HCT116 (cell line): ENCODE data around the gene ARRDC1. TPM values are rescaled to one million over a fixed set of nuclear protein-coding genes. Genes with fewer than 3 reads are reported as not detected.

Experiments used
- ATAC-seq: fragments of 200-7000 bp; cut with Tn5 transposase; 2 replicates; pipeline ENCODE4 v1.9.1; 2020; ENCODE audit warnings: mild to moderate bottlenecking, moderate library complexity
- BruUV-seq: library from RNA; stranded (reverse); fragments of 400-500 nt; replicated peaks from 2 replicates; lab custom pipeline; 2021; lab: Mats Ljungman, UMichigan
- CTCF ChIA-PET: fragments of 300-600 bp; sonication (Branson Sonifier 250); formaldehyde crosslinking; loops from one replicate; lab custom pipeline; 2021; ENCODE audit warnings: antibody characterized with exemption; lab: Charles Lee
- POLR2A ChIA-PET: fragments of 300-600, 350-600 bp; sonication (Branson Sonifier 250); formaldehyde crosslinking; loops from one replicate; lab custom pipeline; 2021; ENCODE audit warnings: antibody characterized with exemption; lab: Charles Lee
- RAD21 ChIA-PET, 2 experiments: fragments of 300-600 bp; sonication (Branson Sonifier 250); formaldehyde crosslinking; loops; one replicate each; lab custom pipeline; 2023; ENCODE audit warnings: low total read pairs in 2 of 2; ENCODE audit not compliant: uncharacterized antibody in 2 of 2, unreplicated experiment in 2 of 2, low non-redundant PET in 1 of 2; lab: Charles Lee
- DNase-seq: peaks from one replicate; pipeline ENCODE4 v3.0.0-alpha.2; 2010; ENCODE audit warnings: low read depth, low spot score
- H2AFZ ChIP-seq: fragments of 200-600 bp; shearing (Covaris generic), sonication (generic); 2 replicates; pipeline ENCODE4 v1.6.1; 2017; ENCODE audit warnings: low read depth, mixed run types, mixed read lengths, antibody characterized with exemption, low read length; ENCODE audit not compliant: poor library complexity, severe bottlenecking
- H3K27ac ChIP-seq: 2 replicates; pipeline ENCODE4 v1.5.1; 2012; ENCODE audit warnings: low read depth, low read length
- H3K27me3 ChIP-seq: fragments of 200-600 bp; sonication (generic); 2 replicates; pipeline ENCODE4 v1.6.1; 2016; ENCODE audit warnings: mixed run types, low read length, mixed read lengths; ENCODE audit not compliant: insufficient read depth
- H3K36me3 ChIP-seq, 2 experiments: fragments of 200-500 bp in 1 of 2; fragments of 200-600 bp in 1 of 2; sonication (Bioruptor generic) in 1 of 2; sonication (generic) in 1 of 2; 2 replicates each; pipeline versions ENCODE4 v1.5.1 to v1.6.1; 2014 to 2016; ENCODE audit warnings: low read length in 2 of 2, inconsistent platforms in 1 of 2, mixed read lengths in 1 of 2, mixed run types in 1 of 2; ENCODE audit not compliant: insufficient read depth in 2 of 2, control insufficient read depth in 1 of 2
- H3K4me1 ChIP-seq, 2 experiments: fragments of 200-600 bp in 1 of 2; sonication (generic) in 1 of 2; 2 replicates each; pipeline versions ENCODE4 v1.5.1 to v1.6.1; 2012 to 2017; ENCODE audit warnings: low read length in 2 of 2, inconsistent platforms in 1 of 2, mild to moderate bottlenecking in 1 of 2, mixed read lengths in 1 of 2, mixed run types in 1 of 2, moderate library complexity in 1 of 2; ENCODE audit not compliant: insufficient read depth in 2 of 2, control insufficient read depth in 1 of 2
- H3K4me2 ChIP-seq: fragments of 200-600 bp; sonication (generic); 2 replicates; pipeline ENCODE4 v1.6.1; 2017; ENCODE audit warnings: mixed run types, low read length, mixed read lengths
- H3K4me3 ChIP-seq, 2 experiments: fragments of 200-600 bp in 1 of 2; sonication (generic) in 1 of 2; replicated peaks in 1 of 2; 2 replicates each; pipeline ENCODE4 v1.5.1; 2011 to 2016; ENCODE audit warnings: low read length in 2 of 2, control low read depth in 1 of 2, low read depth in 1 of 2, mild to moderate bottlenecking in 1 of 2, mixed read lengths in 1 of 2, mixed run types in 1 of 2
- H3K79me2 ChIP-seq: fragments of 200-600 bp; sonication (generic); 2 replicates; pipeline ENCODE4 v1.6.1; 2017; ENCODE audit warnings: mild to moderate bottlenecking, mixed run types, low read length, moderate library complexity, mixed read lengths; ENCODE audit not compliant: insufficient read depth
- H3K9ac ChIP-seq: fragments of 200-600 bp; sonication (generic); 2 replicates; pipeline ENCODE4 v1.6.1; 2016; ENCODE audit warnings: low read length, mixed read lengths
- H3K9me2 ChIP-seq: fragments of 200-600 bp; sonication (generic), shearing (Covaris generic); 2 replicates; pipeline ENCODE4 v1.6.1; 2017; ENCODE audit warnings: mixed run types, mild to moderate bottlenecking, moderate library complexity; ENCODE audit not compliant: insufficient read depth
- H3K9me3 ChIP-seq, 2 experiments: fragments of 200-500 bp in 1 of 2; fragments of 200-600 bp in 1 of 2; sonication (Bioruptor generic) in 1 of 2; sonication (generic) in 1 of 2; 2 replicates each; pipeline ENCODE4 v1.6.1; 2014 to 2017; ENCODE audit warnings: low read length in 2 of 2, mixed read lengths in 2 of 2, inconsistent platforms in 1 of 2, low read depth in 1 of 2, mild to moderate bottlenecking in 1 of 2, mixed run types in 1 of 2, moderate library complexity in 1 of 2; ENCODE audit not compliant: control insufficient read depth in 1 of 2, insufficient read depth in 1 of 2
- H4K20me1 ChIP-seq: fragments of 200-600 bp; sonication (generic), shearing (Covaris generic); 2 replicates; pipeline ENCODE4 v1.6.1; 2017; ENCODE audit warnings: mixed run types, mild to moderate bottlenecking, moderate library complexity; ENCODE audit not compliant: insufficient read depth
- ATF3 ChIP-seq: IDR thresholded peaks from 2 replicates; pipeline ENCODE4 v1.6.1; 2012
- CBX3 ChIP-seq: IDR thresholded peaks from 2 replicates; pipeline ENCODE4 v1.6.1; 2012; ENCODE audit warnings: low read depth
- CEBPB ChIP-seq: IDR thresholded peaks from 2 replicates; pipeline ENCODE4 v1.6.1; 2012; ENCODE audit warnings: low read depth
- CTCF ChIP-seq, 3 experiments: fragments of 200-600 bp in 1 of 3; sonication (generic) in 1 of 3; IDR thresholded peaks in 2 of 3; conservative IDR thresholded peaks in 1 of 3; 2 replicates each; pipeline ENCODE4 v1.5.1; 2012 to 2017; ENCODE audit warnings: low read depth in 2 of 3, low read length in 2 of 3, antibody characterized with exemption in 1 of 3, borderline replicate concordance in 1 of 3, control low read depth in 1 of 3, mild to moderate bottlenecking in 1 of 3, mixed read lengths in 1 of 3, mixed run types in 1 of 3, moderate library complexity in 1 of 3; ENCODE audit not compliant: insufficient read depth in 1 of 3
- EGR1 ChIP-seq: IDR thresholded peaks from 2 replicates; pipeline ENCODE4 v1.6.1; 2012; ENCODE audit warnings: low read depth
- ELF1 ChIP-seq: IDR thresholded peaks from 2 replicates; pipeline ENCODE4 v1.6.1; 2012; ENCODE audit warnings: low read depth, borderline replicate concordance
- EZH2phosphoT487 ChIP-seq: fragments of 200-600 bp; IDR thresholded peaks from 2 replicates; pipeline ENCODE4 v1.6.1; 2018; ENCODE audit warnings: antibody characterized with exemption, borderline replicate concordance
- POLR2AphosphoS5 ChIP-seq: IDR thresholded peaks from 2 replicates; pipeline ENCODE4 v1.6.1; 2011; ENCODE audit warnings: mild to moderate bottlenecking, low read depth, low read length, moderate library complexity
- REST ChIP-seq: IDR thresholded peaks from 2 replicates; pipeline ENCODE4 v1.6.1; 2012; ENCODE audit warnings: low read depth
- SRF ChIP-seq: IDR thresholded peaks from 2 replicates; pipeline ENCODE4 v1.6.1; 2012; ENCODE audit warnings: low read depth
- YY1 ChIP-seq: IDR thresholded peaks from 2 replicates; pipeline ENCODE4 v1.6.1; 2011; ENCODE audit warnings: low read length, low read depth, moderate library complexity, mild to moderate bottlenecking; ENCODE audit not compliant: insufficient replicate concordance; ENCODE audit errors: extremely low read depth
- ZNF274 ChIP-seq: fragments of 200-500 bp; sonication (Bioruptor generic); IDR thresholded peaks from 2 replicates; pipeline ENCODE4 v1.6.1; 2014; ENCODE audit warnings: mild to moderate bottlenecking, low read depth, low read length, inconsistent platforms
- intact Hi-C: fragments of 100-400 bp; cut with micrococcal nuclease; formaldehyde crosslinking; loops from 2 replicates; pipeline ENCODE4 v1.10.0; 2022
- total RNA-seq: library from RNA; stranded (reverse); gene quantifications from one replicate; pipeline ENCODE4 v1.2.1, GENCODE V29; 2021; ENCODE audit not compliant: unreplicated experiment

The ARRDC1 gene
- total RNA-seq, 1 experiment from 2014 or later = 82.8 TPM

GRCh38 chr9:137614631-137615386 lies 9.3 kb downstream of the ARRDC1 start:
- intact Hi-C loops = loop anchor here (5.0 kb wide), 1 partner anchor 38 kb away; the partner anchor contains the start of gene DPH7
- ATAC-seq (no peak), DNase-seq (no peak)
- no TSS peak for BruUV-seq
- no peak overlapping the region for H2AFZ ChIP-seq
- H3K9me2 ChIP-seq = no peaks in the 10 kb centered on the region
- H3K27me3 ChIP-seq = no peaks in the 10 kb centered on the region
- POLR2A ChIA-PET = interaction anchor here (1.1 kb wide), 1 partner anchor 10 kb away, joined by 4 read pairs; the partner anchor contains the start of gene ARRDC1
- H3K4me1 ChIP-seq = peaks cover 38 to 57% of the 10 kb centered on the region in 2 experiments
- H3K36me3 ChIP-seq = peaks cover 2 to 26% of the 10 kb centered on the region in 2 experiments; a peak in 2 of 4 replicates
- no peak overlapping the region for H3K4me2 ChIP-seq
- H4K20me1 ChIP-seq = no peaks in the 10 kb centered on the region
- no peak overlapping the region for H3K4me3 ChIP-seq
- TF ChIP-seq CTCF (IDR thresholded peaks at IDR 0.05 in 2 of 3, conservative IDR thresholded peaks at IDR 0.05 in 1 of 3; ENCODE audit: borderline replicate concordance in 1 of 3, insufficient read depth in 1 of 3, low read depth in 2 of 3, low read length in 2 of 3) = peak in 1 of 3 experiments; percentile 6; a peak in 1 of 6 replicates
- no peak for TF ChIP-seq ZNF274
- peaks cover 48% of the 10 kb centered on the region for H3K79me2 ChIP-seq
- RAD21 ChIA-PET = no interaction called here
- no peak overlapping the region for H3K9ac ChIP-seq
- H3K27ac ChIP-seq = peak overlapping the region; percentile 99
- CTCF ChIA-PET = no interaction called here
- no peaks in the 10 kb centered on the region for H3K9me3 ChIP-seq

GRCh38 chr9:137615387-137615871 lies 9.9 kb downstream of the ARRDC1 start:
- POLR2A ChIA-PET = interaction anchor here (1.1 kb wide), 1 partner anchor 10 kb away, joined by 4 read pairs; the partner anchor contains the start of gene ARRDC1
- intact Hi-C loops = no loop called here
- Histone ChIP-seq H3K79me2 (peaks cover 49% of the 10 kb centered on the region), H2AFZ (no peak overlapping the region), H3K9me2 (no peaks in the 10 kb centered on the region), H3K27me3 (no peaks in the 10 kb centered on the region), H3K36me3 (peaks cover 2 to 26% of the 10 kb centered on the region in 2 experiments; a peak in 2 of 4 replicates), H3K9me3 (no peaks in the 10 kb centered on the region), H3K4me3 (no peak overlapping the region), H3K4me1 (peaks cover 38 to 57% of the 10 kb centered on the region in 2 experiments), H3K9ac (no peak overlapping the region), H3K27ac (peak overlapping the region; percentile 99; the same call in 1 of the 2 replicates), H4K20me1 (no peaks in the 10 kb centered on the region), H3K4me2 (no peak overlapping the region)
- CTCF ChIA-PET = no interaction called here
- ATAC-seq (no peak), DNase-seq (no peak)
- RAD21 ChIA-PET = no interaction called here
- no TSS peak for BruUV-seq
- TF ChIP-seq REST (no peak), CEBPB (no peak), POLR2AphosphoS5 (no peak), ATF3 (no peak), ZNF274 (no peak), ELF1 (no peak), SRF (no peak), YY1 (no peak), EGR1 (no peak), EZH2phosphoT487 (no peak), CBX3 (no peak)
